HG03571 (cell line): Measurements from ENCODE around the gene GCN1.
"Not testable (repeated sequence)": the region's sequence is repeated elsewhere in the genome, so short reads cannot be mapped to it uniquely, and the experiment has no call there.

ENCODE experiments used
- ATAC-seq: cut with Tn5 transposase; IDR thresholded peaks from one replicate; pipeline ENCODE4 v1.9.1; 2021; ENCODE audit not compliant: unreplicated experiment

GCN1 gene, protein sequence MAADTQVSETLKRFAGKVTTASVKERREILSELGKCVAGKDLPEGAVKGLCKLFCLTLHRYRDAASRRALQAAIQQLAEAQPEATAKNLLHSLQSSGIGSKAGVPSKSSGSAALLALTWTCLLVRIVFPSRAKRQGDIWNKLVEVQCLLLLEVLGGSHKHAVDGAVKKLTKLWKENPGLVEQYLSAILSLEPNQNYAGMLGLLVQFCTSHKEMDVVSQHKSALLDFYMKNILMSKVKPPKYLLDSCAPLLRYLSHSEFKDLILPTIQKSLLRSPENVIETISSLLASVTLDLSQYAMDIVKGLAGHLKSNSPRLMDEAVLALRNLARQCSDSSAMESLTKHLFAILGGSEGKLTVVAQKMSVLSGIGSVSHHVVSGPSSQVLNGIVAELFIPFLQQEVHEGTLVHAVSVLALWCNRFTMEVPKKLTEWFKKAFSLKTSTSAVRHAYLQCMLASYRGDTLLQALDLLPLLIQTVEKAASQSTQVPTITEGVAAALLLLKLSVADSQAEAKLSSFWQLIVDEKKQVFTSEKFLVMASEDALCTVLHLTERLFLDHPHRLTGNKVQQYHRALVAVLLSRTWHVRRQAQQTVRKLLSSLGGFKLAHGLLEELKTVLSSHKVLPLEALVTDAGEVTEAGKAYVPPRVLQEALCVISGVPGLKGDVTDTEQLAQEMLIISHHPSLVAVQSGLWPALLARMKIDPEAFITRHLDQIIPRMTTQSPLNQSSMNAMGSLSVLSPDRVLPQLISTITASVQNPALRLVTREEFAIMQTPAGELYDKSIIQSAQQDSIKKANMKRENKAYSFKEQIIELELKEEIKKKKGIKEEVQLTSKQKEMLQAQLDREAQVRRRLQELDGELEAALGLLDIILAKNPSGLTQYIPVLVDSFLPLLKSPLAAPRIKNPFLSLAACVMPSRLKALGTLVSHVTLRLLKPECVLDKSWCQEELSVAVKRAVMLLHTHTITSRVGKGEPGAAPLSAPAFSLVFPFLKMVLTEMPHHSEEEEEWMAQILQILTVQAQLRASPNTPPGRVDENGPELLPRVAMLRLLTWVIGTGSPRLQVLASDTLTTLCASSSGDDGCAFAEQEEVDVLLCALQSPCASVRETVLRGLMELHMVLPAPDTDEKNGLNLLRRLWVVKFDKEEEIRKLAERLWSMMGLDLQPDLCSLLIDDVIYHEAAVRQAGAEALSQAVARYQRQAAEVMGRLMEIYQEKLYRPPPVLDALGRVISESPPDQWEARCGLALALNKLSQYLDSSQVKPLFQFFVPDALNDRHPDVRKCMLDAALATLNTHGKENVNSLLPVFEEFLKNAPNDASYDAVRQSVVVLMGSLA (N-terminal part only)

DNA sequence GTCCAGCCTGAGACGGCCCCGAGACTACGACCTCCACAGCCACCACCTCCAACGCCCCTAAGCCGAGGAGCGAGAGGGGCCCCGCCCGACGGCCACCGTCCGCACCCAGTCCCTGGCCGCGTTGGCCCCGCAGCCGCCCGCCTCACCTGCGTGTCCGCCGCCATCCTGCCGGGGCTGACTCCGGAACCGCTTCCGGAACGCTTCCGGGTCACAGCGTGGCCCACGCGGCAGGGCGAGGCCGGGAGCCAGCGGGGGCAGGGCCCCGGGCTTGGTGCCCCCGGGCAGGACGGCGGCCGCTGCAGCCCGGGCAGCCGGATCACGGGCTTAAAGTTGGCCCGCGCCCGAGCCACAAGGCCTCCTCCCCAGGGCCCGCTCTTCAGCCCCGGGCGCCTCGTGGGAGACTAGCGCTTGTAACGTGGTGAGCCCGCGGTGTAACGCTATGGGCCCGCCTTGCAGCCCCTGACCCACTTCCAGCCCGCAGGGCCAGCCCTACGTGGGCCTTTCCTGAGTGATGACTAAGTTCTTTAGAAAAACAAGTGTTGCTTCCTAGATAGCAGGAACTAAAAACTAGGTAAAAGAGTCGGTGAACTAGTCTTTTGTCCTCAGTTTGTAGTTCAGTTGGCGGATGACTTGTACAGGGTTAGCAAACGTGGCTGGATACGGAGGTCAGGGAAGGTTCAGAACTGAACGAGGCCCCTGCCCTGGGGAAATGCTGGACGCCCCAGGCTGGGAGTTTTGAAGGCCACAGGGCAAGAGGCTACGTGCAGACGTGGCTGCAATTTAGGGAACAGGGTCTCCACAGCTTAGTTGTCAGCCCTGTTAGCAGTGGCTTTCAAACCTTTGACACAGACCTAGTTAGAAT, at the start of gene GCN1:
Gene GCN1, minus strand, starts transcription at position 182 of the 862 bp plus-strand sequence. Its CDS starts 18 bp downstream, at position 164.
- ATAC-seq: peak; percentile 74

DNA sequence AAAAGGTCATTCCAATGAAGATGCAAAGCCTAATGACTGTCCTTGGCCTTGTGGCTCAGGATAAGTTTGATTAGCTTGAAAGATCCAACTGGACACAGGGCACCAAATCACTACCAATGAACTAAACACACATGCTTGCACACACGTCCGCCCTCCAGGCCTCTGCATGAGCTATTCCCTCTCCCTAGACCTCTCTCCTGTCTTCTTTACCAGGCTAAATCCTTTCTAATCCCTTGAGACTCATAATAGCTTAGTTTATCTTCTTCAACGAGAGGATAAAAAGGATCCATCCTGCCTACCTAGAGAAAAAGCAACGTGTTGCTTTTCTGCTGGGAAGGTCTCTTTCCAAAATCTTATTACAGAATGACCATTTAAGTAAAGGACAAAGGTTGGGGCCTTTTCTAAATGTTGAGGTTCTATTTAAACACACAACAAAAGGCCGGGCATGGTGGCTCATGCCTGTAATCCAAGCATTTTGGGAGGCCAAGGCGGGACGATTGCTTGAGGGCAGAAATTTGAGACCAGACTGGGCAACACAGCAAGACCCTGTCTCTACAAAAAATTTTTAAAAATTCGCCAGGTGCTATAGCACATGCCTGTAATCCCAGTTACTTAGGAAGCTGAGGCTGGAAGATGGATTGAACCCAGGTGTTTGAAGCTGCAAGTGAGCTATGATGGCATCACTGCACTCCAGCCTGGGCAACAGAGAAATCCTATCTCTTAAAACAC, 48.6 kb upstream of the GCN1 start:
- ATAC-seq: no peak

DNA sequence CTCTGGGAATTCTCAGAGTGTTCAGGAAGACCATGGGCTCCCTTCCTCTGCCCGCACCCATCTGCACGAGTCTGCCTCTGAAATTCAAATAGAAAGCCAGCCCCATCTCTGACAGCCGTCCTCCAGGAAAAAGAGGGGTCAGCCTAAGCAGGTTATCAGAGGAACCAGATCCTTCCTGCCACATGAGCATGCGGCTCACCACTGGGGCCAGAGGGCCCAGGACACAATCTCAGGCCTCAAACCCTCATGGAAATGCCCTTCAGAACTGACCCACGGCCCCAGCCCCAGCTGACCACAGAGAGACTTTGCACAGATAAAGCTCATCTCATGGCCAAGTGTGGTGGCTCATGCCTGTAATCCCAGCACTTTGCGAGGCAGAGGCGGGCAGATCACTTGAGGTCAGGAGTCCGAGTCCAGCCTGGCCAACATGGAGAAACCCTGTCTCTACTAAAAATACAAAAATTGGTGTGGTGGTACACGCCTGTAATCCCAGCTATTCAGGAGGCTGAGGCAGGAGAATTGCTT, 47.8 kb upstream of the GCN1 start:
- no peak for ATAC-seq

DNA sequence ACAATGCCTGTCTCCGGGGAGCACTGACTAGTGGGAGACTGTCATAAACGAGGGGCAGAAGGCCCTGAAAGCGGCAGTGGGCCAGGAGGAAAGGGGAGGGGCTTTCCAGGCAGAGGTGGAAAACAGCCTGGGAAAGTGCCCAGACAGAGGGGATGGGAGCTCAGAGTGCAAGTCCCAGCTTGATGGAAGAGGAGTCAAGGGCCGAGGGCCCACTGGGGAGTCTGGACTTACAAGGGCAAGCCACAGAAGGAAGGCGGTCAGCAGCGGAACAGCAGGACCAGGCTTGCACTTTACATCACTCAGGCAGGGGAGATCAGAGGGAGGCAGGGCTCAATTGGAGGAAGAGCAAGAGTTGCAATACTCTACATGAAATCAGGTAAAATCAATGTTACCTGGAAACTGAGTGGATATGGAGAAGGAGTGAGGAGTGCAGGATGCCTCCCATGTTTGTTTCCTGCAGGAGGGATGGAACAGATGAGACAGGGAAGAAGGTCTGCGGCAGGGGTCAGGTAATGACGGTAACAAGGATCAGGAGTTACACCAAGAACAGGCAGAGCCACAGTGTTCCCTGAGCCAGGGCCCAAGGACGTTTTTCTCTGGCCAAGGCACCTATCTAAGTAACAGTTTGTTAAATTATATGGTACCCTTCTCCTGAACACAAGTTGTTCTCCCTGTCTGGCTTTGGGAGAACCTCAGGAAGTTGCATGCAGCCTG, 47.2 kb upstream of the GCN1 start:
- ATAC-seq: no peak

DNA sequence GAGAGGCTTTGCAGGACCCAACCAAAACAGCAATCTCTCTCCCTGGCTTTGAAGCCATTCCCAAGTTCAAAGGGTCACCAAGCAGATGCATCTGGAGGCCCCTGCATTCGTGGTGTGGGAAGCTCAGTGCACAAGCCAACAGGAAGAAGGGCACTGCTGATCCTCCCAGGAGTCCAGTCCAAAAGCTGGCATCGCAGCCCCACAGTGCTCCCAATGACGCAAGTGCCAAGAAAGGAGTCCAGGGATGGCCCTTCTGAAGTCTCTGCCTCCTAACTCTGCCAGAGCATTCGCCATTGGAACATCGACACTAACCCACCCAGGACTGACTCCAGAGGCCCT, 45.9 kb upstream of the GCN1 start:
- no peak for ATAC-seq

DNA sequence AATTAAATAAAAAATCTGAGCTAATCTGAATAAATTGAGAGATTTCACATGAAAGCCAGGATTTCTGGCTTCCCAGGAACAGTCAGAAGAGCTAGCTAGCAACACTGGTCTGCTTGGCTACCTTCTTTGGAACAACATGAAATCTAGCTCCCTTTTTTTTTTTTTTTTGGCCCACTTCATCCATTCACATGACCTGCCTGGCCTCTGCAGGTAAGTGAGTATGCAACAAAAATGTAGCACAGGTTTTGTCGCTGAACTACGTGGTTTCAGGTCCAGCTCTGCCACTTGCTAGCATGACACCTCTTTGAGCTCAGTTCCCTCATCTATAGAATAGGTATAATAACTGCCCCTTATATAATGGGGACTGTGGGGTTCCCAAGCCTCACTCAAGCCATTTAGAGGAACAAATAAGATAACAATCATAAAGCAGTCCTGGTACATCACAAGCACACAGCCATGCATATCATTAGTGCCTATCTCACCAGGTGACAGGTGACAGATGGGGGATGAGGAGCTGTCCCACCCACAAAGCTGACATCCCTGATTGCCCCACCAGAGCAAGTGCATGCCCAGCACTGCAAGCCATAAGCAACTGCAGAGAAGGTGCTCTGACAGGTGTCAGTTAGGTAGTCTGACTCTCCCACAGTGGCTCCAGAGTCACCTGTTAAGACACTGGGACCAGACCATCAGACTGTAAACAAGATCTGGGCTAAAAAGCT, 45.4 kb upstream of the GCN1 start:
- ATAC-seq: no peak

DNA sequence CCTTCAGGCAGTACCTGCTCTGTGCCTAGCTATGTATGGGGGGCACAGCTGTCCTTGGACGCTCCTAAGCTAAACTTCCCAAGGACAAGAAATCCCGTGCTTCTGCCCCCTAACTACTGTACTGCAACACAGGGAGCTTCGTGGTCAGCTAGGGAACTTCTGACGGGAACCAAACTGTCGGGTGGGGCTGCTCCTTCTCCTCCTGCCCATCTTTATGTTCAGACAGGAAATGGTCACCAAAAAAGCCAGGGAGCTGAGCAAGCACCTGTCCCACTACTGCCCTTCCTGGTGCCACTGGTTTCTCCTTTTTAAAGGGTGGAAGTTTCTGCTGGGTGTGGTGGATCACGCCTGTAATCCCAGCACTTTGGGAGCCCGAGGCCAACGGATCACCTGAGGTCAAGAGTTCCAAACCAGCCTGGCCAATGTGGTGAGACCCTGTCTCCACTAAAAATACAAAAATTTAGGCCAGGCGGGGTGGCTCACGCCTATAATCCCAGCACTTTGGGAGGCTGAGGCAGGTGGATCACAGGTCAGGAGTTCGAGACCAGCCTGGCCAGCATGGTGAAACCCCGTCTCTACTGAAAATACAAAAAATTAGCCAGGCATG, 44.4 kb upstream of the GCN1 start:
- ATAC-seq: no peak

DNA sequence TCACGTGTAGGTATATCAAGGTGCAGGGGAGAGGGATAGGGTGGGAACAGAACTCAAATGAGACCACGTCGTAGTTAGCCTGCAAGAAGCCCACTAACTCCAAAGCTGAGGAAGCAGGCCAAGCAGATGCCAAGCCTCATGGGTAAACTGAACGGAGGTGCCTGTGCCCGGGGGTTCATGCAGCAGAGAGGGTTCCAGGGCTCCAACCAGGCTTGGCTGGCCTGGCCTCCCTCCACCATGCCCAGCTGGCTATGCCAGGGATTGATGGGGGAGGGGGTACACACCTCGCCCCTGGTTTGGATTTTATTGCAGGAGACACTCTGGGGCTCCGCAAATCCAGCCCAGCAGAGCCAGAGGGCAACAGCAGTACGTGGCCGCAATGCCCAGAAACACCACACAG, 43.7 kb upstream of the GCN1 start:
- ATAC-seq: no peak

DNA sequence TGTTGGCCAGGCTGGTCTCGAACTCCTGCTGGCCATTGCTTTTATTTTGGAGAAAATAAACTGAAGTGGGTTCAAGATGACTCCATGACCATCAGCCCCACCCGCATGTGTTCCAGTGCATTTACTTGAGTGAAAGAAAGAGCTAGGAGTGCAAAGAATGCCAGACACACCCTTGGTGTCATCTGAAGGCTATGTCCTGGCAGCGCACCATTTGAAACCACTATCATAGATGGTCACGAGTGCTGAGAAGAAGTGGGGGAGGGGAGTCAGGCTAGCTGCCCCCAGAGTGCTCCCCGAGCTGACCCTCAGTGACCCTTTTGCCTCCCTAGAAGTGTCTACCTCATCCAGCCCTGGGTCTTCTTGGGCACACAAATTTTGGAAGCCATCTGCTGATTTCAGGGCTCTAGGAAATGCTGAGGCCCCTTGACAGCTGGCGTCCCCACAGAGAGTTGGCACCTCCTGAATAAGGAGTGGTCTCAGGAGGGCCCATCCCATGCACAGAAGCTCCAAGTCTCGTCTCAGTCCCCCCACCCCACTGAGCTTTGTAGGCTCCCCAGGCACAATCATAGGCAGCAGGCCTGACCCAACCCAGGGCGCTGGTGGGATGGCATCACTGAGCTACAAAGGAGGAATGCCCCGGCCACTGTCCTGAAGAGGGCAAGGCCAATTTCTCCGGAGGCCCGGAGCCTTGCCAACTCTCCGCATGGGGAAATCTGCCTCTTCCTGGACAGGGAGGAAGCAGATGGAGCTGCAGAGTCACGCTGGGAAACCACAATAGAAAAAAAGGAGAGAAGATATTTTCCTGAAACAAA, 43.1 kb upstream of the GCN1 start:
- no peak for ATAC-seq

DNA sequence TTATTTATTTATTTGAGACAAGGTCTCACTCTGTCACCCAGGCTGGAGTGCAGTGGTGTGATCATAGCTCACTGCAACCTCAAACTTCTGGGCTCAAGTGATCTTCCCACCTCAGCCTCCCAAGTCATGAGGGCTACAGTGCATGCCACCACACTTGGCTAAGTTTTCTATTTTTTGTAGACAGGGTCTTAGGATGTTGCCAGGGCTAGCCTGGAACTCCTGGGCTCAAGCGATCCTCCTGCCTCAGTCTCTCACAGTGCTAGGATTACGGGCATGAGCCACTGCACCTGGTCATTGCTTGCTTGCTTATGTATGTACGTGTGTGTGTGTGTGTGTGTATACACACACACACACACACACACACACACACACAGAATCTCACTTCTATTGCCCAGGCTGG, 42.3 kb upstream of the GCN1 start:
- ATAC-seq: not testable (repeated sequence)

DNA sequence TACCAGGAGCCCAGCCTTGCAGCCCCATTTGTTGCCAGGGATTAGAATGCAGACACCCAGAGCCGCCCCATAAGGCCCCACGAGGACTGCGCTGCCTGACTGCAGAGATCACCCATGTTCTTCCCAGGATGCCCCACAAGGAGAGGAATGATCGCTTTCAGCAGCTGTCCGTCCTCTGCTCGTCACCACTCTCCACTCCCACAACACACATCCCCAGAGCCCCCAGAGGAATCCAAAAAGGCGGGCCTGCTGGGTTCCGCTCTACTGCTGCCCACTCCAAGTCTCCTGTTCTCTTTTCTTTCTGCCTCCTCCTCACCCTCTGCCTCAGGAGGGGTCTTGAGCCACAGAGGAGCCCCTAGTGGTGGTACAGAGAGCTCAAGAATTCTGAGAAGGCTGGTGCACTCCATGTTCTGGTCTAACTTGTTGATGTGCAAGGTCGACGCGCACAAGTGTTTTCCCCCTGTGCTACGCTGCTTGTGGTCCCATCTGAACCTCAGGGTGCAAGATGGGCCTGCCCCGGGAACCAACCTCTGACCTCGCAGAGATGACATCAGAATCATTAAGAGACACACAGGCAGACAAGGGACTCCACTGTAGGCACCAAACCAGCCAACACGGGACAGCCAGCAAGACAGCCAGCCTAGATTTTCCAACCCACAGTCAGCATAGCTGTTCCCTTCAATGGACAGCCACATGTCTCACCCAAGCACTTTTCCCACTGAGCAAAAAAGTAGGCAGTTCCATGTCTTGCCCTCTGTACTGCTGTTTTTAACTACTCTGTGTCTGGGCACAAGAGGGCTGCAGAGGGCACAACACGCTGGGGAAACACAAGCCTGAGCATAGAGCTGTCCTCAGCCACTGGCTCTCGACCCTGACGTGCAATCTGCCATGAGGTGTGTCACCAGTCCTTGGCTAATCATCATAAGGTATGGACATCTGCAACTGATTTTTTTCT, 41.1 kb upstream of the GCN1 start:
- ATAC-seq: no peak

DNA sequence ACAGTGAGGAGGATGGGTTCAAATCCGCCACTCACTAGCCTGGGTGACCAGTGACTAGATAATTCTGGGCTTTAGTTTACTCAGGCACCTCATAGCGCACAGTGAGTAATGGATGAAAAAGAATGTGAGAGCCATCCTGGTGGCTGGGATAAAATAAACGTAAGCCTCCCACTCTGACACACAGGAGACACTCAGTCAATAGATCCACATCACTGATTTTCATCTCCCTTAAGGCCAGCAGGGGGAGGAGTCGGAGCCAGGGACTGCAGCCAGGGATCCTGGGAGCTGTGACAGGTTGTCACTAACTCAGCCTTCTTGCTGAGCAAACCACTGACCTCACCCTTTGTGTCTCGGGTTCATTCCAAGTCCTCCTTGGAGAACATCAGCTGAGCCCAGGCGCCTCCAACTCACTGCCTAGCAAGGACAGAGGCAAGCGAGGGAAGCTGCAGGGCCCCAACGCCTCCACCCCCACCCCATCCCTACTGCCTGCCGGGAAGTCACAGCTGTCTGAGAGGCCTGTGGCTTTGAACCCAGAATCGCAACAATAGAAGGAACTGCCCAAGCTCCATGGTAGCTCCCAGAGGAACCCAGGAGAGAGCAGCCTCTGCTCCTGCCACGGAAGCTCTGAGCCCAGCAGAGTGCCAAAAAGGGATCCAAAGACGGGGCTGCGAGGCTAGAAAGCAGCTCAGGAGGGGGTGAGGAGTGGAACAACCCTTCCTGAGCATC, 40.3 kb upstream of the GCN1 start:
- no peak for ATAC-seq

DNA sequence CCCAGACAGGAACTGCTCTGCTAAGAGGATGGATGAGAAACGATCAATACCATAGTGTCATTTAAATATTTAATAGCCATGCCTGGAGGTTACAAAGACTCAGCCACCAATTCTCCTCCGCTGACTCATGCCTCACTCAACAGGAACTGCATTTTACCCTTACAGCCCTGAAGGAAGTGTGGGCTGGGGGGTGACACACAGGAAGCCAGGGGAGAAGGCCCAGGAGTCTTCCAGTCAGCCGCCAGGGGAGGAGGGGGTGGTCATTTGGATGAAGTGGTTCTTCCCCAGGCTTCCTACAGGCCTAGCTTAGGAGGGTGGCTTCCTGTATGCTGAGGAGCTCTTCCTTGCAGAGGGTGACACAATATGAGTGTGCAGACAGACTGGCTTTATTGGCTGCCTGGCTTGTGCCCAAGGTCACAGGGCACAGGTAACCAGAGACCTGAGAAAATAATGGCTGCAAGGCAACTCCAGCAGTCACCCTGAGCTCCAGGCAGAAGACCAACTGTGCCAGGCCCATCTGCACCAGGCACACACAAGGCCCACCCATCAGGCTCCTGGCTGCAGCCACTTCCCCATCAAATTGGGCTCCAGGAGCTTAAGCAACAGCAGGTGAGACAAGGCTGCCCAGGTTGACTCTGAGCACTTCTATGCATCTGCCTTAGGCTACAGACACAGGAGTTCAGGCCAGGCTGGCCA, 36.9 kb upstream of the GCN1 start:
- ATAC-seq: no peak

DNA sequence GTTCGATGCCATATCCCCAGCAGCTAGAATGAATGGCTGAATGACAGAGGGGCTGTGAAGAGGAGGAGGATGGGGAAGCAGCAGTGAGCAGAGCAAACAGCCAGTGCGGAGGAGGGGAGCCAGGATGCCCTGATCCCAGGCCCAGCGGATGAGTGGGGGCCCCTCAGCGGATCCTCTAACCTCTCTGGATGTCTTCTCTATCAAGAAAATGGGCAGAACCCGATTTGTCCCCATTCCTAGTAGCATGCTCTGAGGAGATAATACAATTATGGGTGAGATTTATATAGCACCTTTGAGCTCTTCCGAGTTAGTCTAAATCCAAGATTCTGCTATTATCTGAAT, 36.4 kb upstream of the GCN1 start:
- ATAC-seq: no peak
